HG02571 (cell line): ENCODE measurements around the gene SBK1.

Source experiments
- ATAC-seq: cut with Tn5 transposase; IDR thresholded peaks from one replicate; pipeline ENCODE4 v1.9.1; 2021; ENCODE audit warnings: mild to moderate bottlenecking, moderate library complexity; ENCODE audit not compliant: unreplicated experiment

SBK1 gene

DNA sequence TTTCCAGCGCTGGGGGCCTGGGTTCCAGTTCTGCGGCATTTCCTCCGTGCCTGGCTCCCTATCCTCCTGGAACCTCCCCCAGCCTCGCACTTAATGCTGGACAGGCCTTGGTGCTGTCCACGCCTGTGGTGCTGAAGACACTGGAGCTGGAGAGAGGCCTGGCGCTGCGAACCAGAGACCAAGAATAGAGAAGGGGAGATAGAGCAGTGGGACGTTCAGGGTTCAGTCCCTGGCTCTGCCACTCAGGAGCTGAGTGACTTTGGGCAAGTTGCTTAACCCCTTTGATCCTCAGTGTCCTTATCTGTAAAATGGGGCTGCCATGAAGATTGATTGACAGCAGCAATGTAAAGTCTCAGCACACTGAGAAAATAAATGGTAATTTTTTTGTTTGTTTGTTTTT is 11.9 kb downstream of the SBK1 start:
- no peak for ATAC-seq

DNA sequence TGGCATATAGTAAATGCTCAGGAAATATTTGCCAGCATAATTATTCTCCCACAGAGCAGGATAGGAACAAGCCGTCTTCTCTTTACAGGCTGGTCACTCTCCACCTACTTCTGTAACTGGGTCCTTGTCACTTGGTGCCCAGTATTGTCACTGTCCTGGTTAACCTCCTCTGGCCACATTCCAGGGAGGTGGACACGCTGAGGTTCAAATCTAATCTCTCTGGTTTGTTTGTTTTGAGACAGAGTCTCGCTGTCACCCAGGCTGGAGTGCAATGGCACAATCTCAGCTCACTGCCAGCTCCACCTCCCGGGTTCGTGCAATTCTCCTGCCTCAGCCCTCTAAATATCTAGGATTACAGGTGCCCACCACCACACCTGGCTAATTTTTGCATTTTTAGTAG is 15.6 kb downstream of the SBK1 start:
- ATAC-seq = no peak

DNA sequence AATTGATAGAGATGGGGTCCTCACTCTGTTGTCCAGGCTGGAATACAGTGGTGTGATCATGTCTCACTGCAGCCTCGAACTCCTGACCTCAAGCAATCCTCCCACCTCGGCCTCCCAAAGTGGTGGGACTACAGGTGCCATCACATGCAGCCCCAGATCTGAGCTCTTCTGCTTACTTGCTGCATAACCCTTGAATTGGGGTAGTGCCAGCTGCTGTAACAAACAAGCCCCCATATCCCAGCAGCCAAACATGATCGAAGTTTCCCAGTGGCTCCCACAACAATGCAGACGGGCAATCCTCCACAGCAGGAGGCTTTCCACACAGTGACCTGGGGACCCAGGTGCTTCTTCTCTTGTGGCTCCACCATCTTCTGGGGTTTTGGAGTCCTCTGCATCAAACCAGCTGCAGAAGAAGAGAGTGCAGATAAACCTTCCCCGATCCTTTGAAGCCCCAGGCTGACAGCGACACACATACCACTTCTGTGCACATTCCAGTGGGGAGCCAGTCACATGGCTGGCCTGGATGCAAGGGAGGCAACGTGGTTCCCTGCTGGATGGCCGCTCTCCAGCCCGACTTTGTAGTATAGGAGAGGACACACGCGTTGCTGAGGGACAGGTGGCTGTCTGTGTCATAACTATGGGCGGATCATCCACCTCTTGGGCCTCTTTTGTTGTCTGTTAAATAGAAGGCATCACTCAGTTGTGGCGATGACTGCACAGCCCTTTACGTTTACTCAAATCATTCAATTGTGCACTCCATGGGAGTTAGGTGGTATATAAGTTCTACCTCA is 16.7 kb downstream of the SBK1 start:
- no peak for ATAC-seq

DNA sequence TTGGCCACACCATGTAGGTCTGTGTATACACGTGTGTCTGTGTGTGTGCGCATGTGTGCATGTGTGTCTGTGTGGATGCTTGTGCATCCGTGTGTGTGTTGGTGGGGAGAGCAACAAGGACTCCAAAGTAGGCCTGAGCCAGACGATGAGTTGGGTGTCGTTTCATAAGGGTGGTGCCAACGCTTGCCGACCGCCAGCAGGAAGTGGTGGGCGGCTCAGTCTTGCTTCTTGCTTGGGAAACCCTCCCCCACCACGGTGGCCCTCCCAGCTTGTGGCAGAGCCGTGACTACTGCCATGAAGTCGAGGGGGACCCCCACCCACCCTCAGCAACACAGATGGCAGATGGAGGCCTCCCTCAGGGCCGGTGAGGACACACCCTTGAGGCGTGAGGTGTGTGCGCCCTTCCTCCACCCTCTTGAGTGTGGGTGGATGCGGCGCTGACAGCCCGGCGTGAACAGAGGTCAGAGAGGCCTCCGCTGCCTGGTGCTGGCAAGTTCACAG is 17.5 kb downstream of the SBK1 start:
- ATAC-seq = no peak

DNA sequence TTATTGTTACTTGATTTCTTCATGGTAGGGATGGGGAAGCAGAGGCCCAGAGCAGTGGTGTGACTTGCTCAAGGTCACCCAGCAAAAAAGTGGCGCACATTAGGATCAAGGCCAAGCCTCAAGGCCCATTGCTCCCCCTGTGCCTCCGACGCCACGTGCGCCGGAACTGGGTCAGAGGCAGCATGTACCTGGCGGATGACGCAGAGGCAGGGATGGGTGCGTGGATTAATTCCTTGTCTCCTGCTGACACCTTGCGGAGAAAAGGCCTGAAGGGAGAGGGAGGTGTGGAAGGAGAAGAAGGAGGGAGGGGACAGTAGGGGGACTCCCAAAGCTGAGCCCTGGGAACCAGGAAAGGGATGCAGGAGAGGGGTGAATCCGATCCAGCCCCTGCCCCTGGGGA is 18.5 kb downstream of the SBK1 start:
- no peak for ATAC-seq

DNA sequence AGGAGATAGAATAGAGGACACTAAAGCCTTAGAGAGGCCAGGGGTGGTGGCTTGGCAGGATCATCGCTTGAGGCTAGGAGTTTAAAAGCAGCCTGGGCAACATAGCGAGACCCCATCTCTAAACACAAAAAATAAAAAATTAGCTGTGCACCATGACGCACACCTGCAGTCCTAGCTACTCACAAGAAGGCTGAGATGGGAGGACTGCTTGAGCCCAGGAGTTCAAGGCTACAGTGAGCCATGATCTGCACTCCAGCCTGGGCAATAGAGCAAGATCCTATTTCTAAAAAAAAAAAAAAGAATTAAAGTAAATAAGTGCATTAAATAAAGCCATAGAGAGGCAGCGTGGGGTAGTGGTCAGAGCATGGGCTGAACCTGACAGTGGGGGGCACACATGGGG is 19.1 kb downstream of the SBK1 start:
- ATAC-seq = no peak

DNA sequence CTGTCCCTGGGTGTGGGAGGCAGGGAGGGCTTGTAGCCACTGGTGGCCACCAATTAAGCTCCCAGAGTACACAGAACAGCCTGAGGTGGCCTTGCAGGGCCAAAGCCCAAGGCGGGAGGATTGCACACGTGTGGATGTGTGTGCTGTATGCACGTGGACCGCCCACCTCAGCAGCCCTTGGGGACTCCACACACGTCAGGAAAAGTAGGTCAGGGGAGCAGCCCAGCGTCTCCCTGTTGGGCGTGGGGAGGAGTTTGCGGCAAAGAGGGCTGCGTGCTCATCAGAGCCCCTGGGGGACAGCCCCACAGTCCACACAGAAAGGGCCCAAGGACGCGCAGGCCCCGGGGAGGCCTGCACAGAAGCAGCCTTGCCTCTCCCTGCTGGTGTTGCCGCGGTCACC is 19.6 kb downstream of the SBK1 start:
- ATAC-seq = no peak

DNA sequence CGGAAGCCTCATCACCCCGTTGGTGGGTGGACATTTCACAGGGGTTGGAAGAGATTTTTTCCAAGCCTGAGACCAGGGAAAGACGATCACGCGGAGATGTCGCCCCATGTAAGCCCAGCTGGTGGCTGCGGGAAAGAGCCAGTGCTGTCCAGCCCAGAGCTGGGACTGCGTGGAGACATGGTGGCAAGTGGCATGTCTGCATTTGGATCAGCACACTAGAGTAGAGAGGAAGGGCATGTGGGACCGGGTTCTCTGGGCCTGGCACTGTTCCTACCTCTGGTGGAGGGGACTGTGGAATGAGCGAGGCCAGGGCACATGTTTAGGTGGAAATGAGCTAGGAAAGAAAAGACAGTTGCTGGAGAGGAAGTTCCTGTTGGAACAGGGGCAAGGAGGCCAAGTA is 20.0 kb downstream of the SBK1 start:
- no peak for ATAC-seq

DNA sequence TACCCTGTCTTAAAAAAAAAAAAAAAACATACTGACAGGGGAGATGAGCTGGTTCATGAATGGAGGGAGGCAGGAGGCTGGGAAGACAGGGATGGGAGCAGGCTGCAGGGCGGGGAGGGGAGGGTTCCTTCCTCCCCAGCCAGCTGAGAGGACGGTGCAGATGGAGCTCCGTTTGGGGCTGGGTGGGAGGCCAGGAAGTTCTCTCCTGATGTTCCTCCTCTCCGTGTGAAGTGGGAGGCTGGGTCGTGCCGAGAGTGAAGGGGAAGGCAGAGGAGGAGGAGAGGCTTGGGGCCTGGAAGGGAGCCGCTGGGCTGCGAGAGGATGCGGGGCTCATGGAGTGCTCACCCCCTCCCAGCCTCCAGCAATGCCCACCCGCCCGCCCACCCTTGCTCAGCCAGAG is 21.3 kb downstream of the SBK1 start:
- ATAC-seq = no peak

DNA sequence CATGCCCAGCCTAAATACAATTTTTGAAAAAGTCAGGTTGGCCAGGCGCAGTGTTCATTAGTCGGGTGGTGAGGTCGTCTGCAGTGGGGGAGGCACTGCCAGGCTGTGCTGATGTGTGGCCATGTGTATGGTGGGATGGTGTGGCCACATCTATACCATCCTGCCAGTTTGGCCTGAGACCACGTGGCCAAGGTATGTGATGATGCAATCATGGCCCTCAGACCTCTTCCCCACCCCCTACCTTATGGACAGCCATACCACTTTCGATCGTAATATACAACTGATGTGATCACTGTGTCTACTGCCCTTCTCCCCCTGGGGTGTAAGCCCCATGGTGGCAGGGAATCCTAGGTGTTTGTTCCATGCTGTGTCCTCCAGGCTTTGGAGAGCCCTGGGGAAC is 23.7 kb downstream of the SBK1 start:
- ATAC-seq = no peak

DNA sequence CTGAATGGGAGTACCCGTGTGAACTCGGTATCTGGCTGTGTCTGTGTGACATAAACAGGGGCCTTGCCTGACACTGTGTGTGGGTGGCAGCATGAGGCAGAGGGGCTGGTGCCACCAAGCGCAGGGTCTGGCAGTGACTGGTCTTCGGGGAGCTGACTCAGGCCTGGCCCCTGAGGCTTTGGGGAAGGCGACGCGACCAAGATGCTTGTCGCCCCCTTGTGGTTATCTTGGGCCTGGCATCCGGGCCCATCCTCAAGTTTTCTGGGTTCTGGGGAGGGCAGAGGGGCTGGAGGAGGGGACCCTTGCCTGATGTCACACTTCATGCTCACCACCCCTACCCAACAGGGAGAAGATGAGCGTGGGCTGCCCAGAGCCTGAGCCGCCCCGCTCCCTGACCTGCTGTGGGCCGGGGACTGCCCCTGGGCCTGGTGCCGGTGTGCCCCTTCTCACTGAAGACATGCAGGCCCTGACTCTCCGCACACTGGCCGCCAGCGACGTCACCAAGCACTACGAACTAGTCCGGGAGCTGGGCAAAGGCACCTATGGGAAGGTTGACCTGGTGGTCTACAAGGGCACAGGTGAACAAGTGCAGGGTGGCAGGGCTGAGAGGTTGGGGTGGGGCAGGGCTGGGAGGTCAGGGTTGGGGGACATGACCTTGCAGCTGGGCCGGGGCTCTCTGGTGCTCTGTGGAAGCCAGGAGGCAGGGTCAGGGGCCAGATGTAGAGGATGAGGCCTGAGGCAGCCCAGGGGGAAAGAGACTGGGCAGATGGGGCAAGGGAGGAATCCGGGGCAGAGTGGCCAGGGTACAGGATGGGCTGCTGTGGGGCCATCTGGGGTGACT is 24.9 kb downstream of the SBK1 start:
- no peak for ATAC-seq

DNA sequence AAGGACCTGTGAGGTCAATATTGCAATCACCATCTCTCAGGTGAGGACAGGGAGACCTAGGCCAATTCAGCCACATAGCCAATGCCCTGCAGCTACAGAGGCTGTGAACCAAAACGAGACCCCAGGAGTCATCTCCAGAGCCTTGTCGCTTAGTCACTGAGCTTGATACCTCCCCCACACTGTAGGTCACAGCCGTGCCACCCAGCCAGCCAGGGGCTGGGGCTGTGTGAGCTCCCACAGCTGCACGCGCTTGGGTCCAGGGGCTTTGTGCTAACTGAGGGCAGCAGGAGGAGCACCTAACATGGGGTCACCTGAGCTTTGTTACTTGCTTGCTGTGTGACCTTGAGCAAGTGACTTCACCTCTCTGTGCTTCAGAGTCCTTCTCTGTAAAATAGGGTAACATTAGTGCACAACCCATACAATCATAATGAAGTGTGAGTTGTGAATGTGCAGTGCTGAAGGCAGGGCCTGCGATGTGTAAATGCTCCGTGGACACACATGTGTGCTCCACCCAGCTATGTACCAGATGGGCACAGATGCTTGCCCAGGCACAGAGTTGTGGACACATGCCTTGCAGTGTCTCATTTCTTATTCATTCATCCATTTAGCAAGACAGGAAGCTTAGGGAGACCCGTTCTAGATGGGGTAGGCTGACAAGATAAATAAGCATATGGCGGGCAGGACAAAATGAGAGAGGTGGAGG is 25.9 kb downstream of the SBK1 start:
- no peak for ATAC-seq

DNA sequence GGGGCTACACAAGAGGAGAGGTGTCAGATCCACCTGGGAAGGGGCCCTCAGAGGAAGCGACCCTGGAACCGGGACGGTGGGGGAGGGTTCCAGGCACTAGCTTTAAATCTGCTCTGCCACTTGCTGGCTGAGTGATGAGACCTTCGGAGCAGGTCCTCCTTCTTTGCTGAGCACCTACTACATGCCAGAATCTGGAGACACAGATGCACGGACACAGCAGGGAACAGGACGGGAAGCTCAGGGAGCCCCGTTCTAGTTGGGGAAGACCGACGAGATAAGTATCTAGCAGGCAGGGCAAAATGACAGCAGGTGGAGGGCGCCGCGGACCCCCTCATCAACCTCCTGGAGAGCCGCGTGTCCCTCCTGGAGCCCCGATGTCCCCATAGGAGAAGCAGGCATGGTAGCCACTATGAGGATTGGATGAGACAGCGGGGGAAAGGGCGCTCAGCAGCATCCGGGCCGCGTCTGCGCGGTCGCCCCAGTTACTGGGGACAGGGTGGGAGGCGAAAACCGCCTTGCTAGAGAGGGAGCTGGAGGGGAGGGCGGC is 27.2 kb downstream of the SBK1 start:
- ATAC-seq = no peak

DNA sequence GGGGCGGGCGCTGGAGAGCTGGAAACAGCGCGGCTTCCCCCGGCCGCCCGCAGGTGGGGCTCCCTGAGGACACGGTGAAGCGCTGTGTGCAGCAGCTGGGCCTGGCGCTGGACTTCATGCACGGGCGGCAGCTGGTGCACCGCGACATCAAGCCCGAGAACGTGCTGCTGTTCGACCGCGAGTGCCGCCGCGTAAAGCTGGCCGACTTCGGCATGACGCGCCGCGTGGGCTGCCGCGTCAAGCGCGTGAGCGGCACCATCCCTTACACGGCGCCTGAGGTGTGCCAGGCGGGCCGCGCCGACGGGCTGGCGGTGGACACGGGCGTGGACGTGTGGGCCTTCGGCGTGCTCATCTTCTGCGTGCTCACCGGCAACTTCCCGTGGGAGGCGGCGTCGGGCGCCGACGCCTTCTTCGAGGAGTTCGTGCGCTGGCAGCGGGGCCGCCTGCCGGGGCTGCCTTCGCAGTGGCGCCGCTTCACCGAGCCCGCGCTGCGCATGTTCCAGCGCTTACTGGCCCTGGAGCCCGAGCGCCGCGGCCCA is 27.8 kb downstream of the SBK1 start:
- no peak for ATAC-seq

DNA sequence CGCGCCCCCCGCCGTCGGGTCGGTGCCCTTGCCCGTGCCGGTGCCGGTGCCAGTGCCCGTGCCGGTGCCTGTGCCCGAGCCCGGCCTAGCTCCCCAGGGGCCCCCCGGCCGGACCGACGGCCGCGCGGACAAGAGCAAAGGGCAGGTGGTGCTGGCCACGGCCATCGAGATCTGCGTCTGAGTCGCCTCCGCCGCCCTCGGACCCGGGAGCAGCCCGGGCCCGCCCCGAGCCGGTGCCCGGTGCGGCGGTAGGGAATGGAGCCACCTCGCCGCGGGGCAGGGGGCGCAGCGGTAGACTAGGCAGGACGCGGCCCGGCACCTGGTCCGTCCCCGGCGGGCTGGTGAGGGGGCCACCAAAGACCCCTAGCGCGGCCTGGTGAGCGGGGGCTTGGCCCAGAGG is 28.4 kb downstream of the SBK1 start:
- ATAC-seq = no peak

DNA sequence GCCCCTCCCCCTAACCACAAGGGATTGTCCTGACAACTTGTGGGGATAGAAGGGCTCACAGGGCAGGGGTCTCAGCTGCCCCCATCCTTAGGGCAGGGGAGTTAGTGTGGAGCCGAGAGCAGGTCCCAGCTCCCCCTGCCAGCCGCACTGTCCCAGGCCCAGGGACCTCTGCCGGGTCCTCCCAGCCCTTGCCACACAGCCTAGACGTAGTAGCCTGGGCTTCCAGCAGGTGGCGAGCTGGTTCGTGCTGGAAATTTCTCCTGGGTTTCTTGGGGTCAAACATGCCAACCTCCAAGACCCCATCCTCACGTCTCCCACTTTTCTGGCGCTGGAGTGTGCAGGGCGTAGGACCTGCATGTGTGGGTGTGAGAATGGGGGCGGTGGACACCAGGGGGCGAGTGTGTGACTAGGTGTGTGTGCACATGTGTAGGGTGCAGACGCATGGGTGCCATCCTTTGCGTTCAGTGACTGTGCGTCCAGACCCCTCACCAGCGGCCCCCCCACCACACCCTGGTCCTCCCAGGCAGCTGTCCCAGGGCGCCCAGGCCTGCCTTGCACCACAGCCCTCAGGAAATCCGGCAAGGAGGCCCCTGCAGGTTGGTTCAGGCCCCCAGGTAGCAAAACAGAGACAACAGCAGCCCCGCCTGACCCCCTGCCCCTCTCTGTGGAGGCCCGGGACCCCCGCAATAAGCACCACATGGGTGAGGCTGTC is 29.5 kb downstream of the SBK1 start:
- ATAC-seq = no peak

DNA sequence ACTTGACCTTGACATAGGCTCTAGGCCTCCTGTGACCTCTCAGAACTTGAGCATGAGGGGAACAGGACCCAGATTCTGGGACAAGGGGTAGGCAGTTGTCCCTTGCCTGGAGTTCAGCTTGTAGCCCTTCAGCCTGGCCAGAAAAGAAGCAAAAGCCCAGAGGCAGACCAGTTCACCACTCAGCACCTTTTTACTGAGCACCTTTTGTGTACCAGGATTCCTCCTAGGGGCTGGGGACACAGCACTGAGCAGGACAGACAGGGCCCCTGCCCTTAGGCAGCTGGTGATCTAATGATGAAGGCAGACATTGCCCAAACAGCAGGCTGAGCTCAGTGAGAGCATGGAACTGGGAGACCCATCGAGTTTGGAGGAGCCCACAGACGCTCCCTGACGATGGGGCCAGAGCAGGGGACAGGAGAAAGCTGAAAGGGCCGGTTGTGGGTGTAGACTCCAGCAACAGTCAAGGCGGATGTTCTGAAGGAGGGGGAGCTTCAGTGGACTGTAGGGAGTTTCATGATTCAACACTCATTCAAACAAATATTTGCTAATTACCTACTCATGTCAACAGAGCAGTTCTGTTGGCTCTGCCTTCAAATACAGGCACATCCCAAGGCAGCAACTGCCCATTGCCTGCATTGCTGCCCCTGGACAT is 32.0 kb downstream of the SBK1 start:
- no peak for ATAC-seq

DNA sequence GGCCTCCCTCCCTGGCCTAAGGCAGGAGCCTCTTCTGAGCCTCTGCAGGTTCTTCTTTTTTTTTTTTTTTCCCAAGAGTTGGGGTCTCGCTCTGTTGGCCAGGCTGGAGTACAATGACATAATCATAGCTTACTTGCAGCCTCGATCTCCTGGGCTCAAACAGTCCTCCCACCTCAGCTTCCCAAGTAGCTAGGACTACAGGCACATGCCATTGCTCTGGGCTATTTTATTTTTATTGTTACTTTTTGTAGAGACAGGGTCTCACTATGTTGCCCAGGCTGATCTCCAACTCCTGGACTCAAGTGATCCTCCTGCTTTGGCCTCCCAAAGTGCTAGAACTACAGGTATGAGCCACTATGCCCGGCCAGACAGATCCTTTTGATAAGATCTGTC is 32.6 kb downstream of the SBK1 start:
- ATAC-seq = no peak

DNA sequence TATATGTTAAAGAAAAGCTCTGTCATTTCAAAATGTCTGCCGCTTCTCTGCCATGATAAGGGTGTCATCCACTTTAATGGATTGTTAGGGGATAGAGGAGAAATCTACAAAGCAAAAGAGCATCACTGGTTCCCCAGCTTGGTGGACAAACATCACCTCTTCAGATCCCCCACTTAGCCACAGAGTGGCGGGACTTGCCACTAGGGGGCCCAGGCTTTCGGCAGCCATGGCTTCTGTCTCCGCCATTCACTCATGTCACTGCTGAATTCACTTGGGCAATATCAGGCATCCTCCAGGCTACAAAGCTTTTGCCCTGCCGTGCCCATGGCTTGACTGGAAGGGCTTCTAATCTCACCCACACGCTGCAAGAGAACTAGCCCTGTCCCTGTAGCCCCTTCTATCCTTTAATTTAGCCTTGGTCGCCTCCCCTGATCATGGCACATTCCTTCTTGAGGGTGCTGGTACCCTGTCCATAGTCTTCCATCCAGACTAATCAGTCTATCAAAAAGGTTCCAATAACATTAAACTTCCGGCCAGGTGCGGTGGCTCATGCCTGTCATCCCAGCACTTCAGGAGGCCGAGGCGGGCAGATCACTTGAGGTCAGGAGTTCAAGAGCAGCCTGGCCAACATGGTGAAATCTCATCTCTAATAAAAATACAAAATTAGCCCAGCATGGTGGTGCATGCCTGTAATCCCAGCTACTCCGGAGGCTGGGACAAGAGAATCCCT is 34.7 kb downstream of the SBK1 start:
- no peak for ATAC-seq
